Tibial nerve (tissue), 3 donors: Measurements from ENCODE around the gene PITPNM3.

ENCODE experiments used
- CTCF ChIP-seq, 5 experiments: fragments of 200-600 bp in 3 of 5; fragments of 450-650 bp in 2 of 5; sonication (generic) in 3 of 5; IDR thresholded peaks; one replicate each; pipeline ENCODE4 v1.5.1; 2016 to 2019; ENCODE audit warnings: antibody characterized with exemption in 5 of 5, mild to moderate bottlenecking in 3 of 5, moderate library complexity in 2 of 5
- POLR2A ChIP-seq, 2 donors: fragments of 450-650 bp; IDR thresholded peaks; one replicate each; pipeline ENCODE4 v1.6.1; 2017; ENCODE audit warnings: antibody characterized with exemption in 2 of 2, mild to moderate bottlenecking in 2 of 2, moderate library complexity in 2 of 2

GRCh38 chr17:6443692-6444570, 112.4 kb downstream of the PITPNM3 start, which contains the start of gene PIMREG:
- TF ChIP-seq CTCF (IDR thresholded peaks at IDR 0.05) (no peak), POLR2A (IDR thresholded peaks at IDR 0.05) (peak in 1 of 2 donors; percentile 7)
